HG03025 (cell line): ENCODE measurements around the gene PRAC1.

Source experiments
- ATAC-seq: cut with Tn5 transposase; IDR thresholded peaks from one replicate; pipeline ENCODE4 v1.9.1; 2021; ENCODE audit warnings: mild to moderate bottlenecking, moderate library complexity; ENCODE audit not compliant: unreplicated experiment, low FRiP score

The PRAC1 gene

GRCh38 chr17:48747445-48748363, 25.4 kb upstream of the PRAC1 start:
- ATAC-seq = no peak

- no peak for ATAC-seq
Measured at GRCh38 chr17:48746916-48747444, 24.7 kb upstream of the PRAC1 start.

DNA sequence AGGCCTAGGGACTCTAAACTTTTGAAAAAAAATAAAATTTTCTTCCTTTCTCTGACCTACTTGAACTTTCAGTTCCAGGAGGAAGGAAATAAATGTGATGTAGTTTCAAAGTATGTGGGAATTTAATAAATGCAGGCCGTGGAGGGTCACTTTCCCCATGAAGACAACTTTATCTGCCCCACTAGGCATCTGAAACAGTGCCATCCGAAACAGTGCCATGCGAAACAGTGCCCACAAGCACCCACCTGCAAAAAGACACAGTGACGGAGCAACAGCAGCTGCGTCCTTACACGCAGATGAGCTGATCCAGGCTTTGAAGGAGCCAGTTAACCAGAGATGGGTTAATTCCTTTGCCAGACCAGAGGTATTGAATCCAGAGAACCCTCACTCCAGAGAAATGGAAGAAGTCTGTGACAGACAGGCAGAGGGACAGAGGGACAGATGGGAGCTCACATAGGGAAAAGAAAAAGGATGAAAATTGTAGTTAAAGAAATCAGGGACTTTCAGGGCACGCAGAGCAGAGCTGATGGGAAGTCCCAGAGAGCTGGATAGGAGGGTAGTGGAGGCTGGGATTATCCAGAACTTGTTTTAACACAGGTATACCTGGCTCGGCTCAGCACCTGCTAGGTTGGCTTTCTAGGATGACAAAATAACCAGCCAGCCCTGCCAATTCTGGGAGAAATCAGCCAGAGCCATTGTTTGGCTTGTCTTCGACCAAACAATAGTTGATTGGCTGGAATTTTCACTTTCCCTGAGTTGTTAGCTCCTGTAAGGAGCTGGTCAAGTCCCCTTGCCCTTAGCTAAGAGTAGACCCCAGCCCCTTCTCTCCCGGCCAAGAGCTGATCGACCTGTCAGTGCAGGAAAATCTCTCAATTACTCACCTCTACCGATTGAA, 23.3 kb upstream of the PRAC1 start:
- ATAC-seq = no peak

DNA sequence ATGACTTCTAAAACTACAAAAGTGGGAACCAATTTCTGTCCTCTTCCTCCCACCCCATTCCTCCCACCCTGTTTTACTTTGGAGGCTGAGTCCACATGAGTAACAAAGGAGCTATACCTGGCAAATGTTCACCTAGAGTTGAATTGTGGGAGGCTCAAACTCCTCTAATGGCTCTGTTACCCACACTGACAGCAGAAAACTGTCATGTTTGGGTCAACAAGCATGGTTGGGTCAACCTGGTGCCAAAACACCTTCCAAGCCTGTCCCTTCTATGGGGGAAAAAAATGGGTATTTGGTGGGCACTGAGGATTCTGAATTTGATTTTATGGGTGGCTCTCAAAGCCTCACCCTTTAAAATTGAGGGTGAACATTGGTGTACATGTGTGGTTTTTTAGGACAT, 18.2 kb upstream of the PRAC1 start:
- ATAC-seq = no peak

DNA sequence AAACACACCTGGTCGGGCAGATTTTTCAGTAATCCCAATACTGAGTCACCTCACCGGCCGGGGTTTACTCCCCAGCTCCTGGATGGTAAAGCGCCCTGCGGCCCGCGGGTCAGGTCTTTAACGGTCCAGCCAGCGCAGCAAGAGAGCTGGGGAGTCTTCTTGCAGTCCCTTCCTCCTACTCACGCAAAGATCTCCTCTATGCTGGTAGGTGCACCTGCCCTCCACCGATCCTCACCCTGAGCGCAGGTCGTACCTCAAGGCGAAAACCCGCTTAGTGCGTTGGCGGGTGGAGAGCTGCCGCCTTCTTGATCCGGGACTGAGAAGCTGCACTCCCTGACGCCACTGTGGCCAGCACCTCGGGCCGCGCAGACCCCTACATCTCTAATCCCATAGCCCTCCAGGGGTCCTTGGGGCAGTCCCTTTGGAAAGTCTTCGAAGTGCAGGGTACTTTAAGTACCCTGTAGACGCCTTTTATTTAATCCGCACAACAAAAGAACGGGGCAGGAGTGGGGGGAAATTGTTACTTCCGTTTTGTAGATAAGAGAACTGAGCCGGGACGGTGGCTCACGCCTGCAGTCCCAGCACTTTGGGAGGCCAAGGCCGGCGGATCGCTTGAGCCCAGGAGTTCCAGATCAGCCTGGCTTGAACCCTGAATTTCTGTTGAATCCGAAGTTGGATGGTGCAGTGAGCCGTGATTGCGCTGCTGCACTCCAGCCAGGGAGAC, 16.6 kb upstream of the PRAC1 start:
- no peak for ATAC-seq

- ATAC-seq = no peak
Measured at GRCh38 chr17:48738424-48738802, 16.1 kb upstream of the PRAC1 start.

GRCh38 chr17:48737330-48738043, 15.2 kb upstream of the PRAC1 start:
- no peak for ATAC-seq

GRCh38 chr17:48735062-48735351, 12.7 kb upstream of the PRAC1 start:
- no peak for ATAC-seq

- no peak for ATAC-seq
Measured at GRCh38 chr17:48734333-48735061, 12.2 kb upstream of the PRAC1 start.

- ATAC-seq = no peak
Measured at GRCh38 chr17:48733632-48734328, 11.5 kb upstream of the PRAC1 start.

- ATAC-seq = no peak
Measured at GRCh38 chr17:48732688-48733629, 10.6 kb upstream of the PRAC1 start.

- no peak for ATAC-seq
Measured at GRCh38 chr17:48731355-48731754, 9.0 kb upstream of the PRAC1 start.

- ATAC-seq = no peak
Measured at GRCh38 chr17:48730240-48730550, 7.9 kb upstream of the PRAC1 start.

DNA sequence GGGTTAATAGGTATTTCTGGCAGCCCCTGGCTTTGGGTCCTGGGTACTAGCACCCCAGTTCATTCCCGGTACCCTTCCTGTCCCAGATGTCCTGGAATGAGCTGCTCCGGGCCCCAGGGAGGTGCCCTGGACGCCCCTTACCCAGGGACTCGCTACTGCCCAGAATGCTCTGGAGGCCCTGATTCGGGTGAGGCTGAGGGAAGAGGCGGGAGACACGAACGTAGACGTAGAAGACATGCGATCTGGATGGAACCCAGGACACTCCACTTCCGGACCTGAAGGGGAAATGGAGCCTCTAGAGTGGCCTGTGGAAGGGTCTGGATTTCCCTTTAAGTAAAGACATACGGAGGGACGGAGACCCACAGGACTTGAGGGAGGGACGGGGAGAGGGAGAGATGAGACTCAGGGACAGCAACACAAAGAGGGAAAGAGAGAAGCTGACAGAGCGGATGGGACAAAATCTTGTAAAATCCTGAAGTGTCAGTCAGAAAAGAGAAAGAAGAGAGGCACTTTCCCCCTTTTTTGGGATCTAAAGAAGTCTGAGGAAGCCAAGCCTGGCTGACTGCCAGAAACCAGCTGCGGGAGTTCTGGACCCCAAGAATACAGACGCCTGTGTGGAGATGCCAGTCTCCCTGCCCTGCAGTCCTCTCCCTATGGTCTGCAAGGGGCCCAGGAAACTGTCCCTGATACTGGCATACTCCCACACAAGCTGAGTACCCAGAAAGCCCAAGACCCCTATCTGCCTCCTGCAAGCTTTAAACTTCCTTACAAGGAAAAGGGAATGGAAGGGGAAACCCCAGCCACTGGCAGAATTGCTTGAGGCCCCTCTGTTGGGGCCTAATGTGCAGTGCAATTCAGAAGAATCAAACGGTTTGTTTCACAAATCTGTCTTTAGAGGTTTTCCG, 7.3 kb upstream of the PRAC1 start:
- ATAC-seq = no peak

GRCh38 chr17:48728232-48729231, 6.2 kb upstream of the PRAC1 start, which contains the start of gene HOXB13:
Gene HOXB13 (minus strand): TSS chr17:48728750. CDS start chr17:48728593, 157 bp downstream.
- ATAC-seq = no peak
